SK-N-SH treated with all-trans-retinoic acid at 6 μM for 48 hours (cell line): Measurements from ENCODE around the gene ZNF85.
A peak's percentile ranks its signal among the peaks of the same experiment; 100 is the strongest.

ENCODE experiments used
- ATAC-seq: fragments of 200-7000 bp; cut with Tn5 transposase; 3 replicates; pipeline ENCODE4 v1.9.1; 2020; ENCODE audit warnings: mild to moderate bottlenecking, moderate library complexity
- ARNTL ChIP-seq: fragments of 450-650 bp; formaldehyde crosslinking; IDR thresholded peaks from 2 replicates; pipeline ENCODE4 v1.5.0; 2020; ENCODE audit warnings: low read depth, mild to moderate bottlenecking, moderate library complexity, borderline replicate concordance
- BACH2 ChIP-seq: fragments of 250-450 bp; sonication (Bioruptor Pico); IDR thresholded peaks from 2 replicates; pipeline ENCODE4 v1.9.0; 2021; ENCODE audit warnings: mild to moderate bottlenecking, borderline replicate concordance
- CREB5 ChIP-seq: fragments of 250-450 bp; sonication (Bioruptor Pico); IDR thresholded peaks from 2 replicates; pipeline ENCODE4 v1.5.1; 2020; ENCODE audit warnings: low read depth, mild to moderate bottlenecking, moderate library complexity
- CSDC2 ChIP-seq: fragments of 250-450 bp; sonication (Bioruptor Pico); IDR thresholded peaks from 2 replicates; pipeline ENCODE4 v1.5.0; 2020; ENCODE audit warnings: mild to moderate bottlenecking, moderate library complexity
- CSRNP3 ChIP-seq: fragments of 250-450 bp; sonication (Bioruptor Pico); IDR thresholded peaks from 2 replicates; pipeline ENCODE4 v1.5.1; 2021; ENCODE audit warnings: mild to moderate bottlenecking, moderate library complexity
- ESRRG ChIP-seq: fragments of 250-450 bp; sonication (Bioruptor Pico); IDR thresholded peaks from 2 replicates; pipeline ENCODE4 v1.6.1; 2021; ENCODE audit warnings: mild to moderate bottlenecking
- GLIS3 ChIP-seq: fragments of 250-450 bp; sonication (Bioruptor Pico); IDR thresholded peaks from 2 replicates; pipeline ENCODE4 v1.5.0; 2020; ENCODE audit warnings: mild to moderate bottlenecking, moderate library complexity
- ISL1 ChIP-seq: fragments of 250-450 bp; sonication (Bioruptor Pico); IDR thresholded peaks from 2 replicates; pipeline ENCODE4 v2.1.2; 2022; ENCODE audit warnings: mild to moderate bottlenecking, moderate library complexity
- OSR1 ChIP-seq: fragments of 250-450 bp; sonication (Bioruptor Pico); IDR thresholded peaks from 2 replicates; pipeline ENCODE4 v1.8.0; 2022; ENCODE audit warnings: moderate library complexity, mild to moderate bottlenecking, inconsistent platforms
- PPARA ChIP-seq: fragments of 250-450 bp; sonication (Bioruptor Pico); IDR thresholded peaks from 2 replicates; pipeline ENCODE4 v1.5.0; 2020; ENCODE audit warnings: mild to moderate bottlenecking, borderline replicate concordance
- RARB ChIP-seq: fragments of 250-450 bp; sonication (Bioruptor Pico); IDR thresholded peaks from 2 replicates; pipeline ENCODE4 v1.8.0; 2021; ENCODE audit warnings: mild to moderate bottlenecking, moderate library complexity
- SNAI2 ChIP-seq: fragments of 250-450 bp; sonication (Bioruptor Pico); IDR thresholded peaks from 2 replicates; pipeline ENCODE4 v1.5.0; 2020; ENCODE audit warnings: mild to moderate bottlenecking, moderate library complexity
- TCF4 ChIP-seq: fragments of 250-450 bp; sonication (Bioruptor Pico); IDR thresholded peaks from 2 replicates; pipeline ENCODE4 v1.8.0; 2021; ENCODE audit warnings: mild to moderate bottlenecking, moderate library complexity, borderline replicate concordance
- TOX ChIP-seq: fragments of 250-450 bp; sonication (Bioruptor Pico); IDR thresholded peaks from 2 replicates; pipeline ENCODE4 v1.8.0; 2021; ENCODE audit warnings: mild to moderate bottlenecking, moderate library complexity, borderline replicate concordance
- ZC3H10 ChIP-seq: fragments of 250-450 bp; sonication (Bioruptor Pico); IDR thresholded peaks from 2 replicates; pipeline ENCODE4 v1.5.1; 2021; ENCODE audit warnings: mild to moderate bottlenecking, moderate library complexity
- ZFP3 ChIP-seq: fragments of 250-450 bp; sonication (Bioruptor Pico); IDR thresholded peaks from 2 replicates; pipeline ENCODE4 v1.5.0; 2020; ENCODE audit warnings: mild to moderate bottlenecking, moderate library complexity
- ZFP30 ChIP-seq: fragments of 450-650 bp; formaldehyde crosslinking; IDR thresholded peaks from 2 replicates; pipeline ENCODE4 v1.5.0; 2022; ENCODE audit warnings: mild to moderate bottlenecking, moderate library complexity
- ZNF565 ChIP-seq: fragments of 450-650 bp; formaldehyde crosslinking; conservative IDR thresholded peaks from 2 replicates; pipeline ENCODE4 v1.5.0; 2020; ENCODE audit warnings: low read depth, mild to moderate bottlenecking, moderate library complexity
- TF ChIP-seq, protein P1 (sequence below): fragments of 250-450 bp; sonication (Bioruptor Pico); IDR thresholded peaks from 2 replicates; pipeline ENCODE4 v1.5.0; 2020; ENCODE audit warnings: mild to moderate bottlenecking, moderate library complexity
- TF ChIP-seq, protein P2 (sequence below): fragments of 250-450 bp; sonication (Bioruptor Pico); IDR thresholded peaks from 2 replicates; pipeline ENCODE4 v1.8.0; 2020; ENCODE audit warnings: mild to moderate bottlenecking, moderate library complexity, borderline replicate concordance
- TF ChIP-seq, protein P3 (sequence below): fragments of 250-450 bp; sonication (Bioruptor Pico); IDR thresholded peaks from 2 replicates; pipeline ENCODE4 v1.8.0; 2021; ENCODE audit warnings: low read depth, mild to moderate bottlenecking, moderate library complexity, borderline replicate concordance

Gene ZNF85

DNA sequence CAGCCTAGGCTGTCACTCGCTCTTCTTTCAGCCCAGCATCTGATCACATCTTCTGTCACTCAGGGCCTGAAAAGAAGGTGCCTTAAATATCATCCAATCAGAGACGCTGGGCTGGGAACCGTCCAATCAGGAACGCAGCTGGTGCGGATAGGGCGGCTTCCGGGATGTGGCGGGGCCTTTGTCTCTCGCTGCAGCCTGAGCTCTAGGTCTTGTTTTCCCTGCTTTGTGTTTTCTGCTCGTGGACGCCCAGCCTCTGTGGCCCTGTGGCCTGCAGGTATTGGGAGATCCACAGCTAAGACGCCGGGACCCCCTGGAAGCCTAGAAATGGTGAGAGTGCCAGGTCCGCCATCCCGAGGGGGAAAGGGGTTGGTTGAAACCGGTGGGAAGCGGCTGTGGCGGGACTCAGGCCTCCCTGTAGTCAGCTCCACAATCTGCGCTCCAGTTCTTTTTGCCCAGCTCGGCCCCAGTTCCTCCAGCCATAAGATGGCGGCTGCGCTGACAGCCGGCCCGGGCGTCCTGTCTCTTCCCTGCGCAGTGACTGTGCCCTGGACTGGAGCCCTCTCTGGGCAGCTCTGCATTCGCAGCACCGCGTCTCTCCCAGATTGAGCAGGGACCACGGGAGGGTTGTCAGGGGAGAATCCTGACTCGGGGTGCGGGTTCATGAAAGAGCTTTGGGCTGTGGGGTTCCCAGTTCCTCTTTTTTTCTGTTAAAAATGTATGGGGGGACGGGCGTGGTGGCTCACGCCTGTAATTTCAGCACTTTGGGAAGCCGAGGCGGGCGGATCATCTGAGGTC is at the start of gene ZNF85:
Gene ZNF85, plus strand, starts transcription at position 175 of the 795 bp plus-strand sequence. Its CDS starts 150 bp downstream, at position 325.
- ATAC-seq = peak; percentile 99
- TF ChIP-seq PPARA (CRISPR knock-in tag) = no peak
- no peak for TF ChIP-seq TCF4 (CRISPR knock-in tag)
- TF ChIP-seq ZC3H10 (CRISPR knock-in tag) = no peak

DNA sequence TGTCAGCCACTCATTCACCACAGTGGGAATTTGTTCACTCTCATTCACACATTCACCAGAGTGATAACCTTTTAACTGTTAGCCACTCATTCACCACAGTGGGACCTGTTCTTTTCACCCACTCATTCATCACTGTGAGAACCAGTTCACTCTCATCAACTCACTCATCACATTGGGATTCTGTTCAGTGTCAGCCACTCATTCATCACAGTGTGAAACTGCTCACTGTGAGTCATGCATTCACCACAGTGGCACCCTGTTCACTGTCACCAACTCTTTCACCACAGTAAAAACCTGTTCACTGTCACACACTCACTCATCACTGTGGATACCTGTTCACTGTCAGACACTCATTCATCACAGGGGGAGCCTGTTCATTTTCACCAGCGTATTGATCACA is 43.5 kb upstream of the ZNF85 start:
- no peak for ATAC-seq
- TF ChIP-seq ARNTL (CRISPR knock-in tag) = no peak
- TF ChIP-seq ESRRG = no peak
- TF ChIP-seq CSDC2 = no peak

DNA sequence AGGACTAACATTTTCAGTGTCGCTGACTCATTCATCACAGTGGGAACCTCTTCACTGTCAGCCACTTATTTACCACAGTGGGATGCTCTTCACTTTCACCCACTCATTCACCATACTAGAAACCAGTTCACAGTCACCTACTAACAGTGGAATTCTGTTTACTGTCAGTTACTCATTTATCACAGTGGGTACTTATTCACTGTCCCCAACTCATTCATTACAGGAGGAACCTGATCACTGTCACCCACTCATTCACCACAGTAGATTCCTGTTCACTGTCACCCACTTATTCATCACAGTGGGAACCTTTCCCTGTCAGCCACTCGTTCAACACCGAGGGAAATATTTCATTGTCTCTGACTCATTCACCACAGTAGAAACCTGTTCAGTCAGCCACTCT is 10.1 kb upstream of the ZNF85 start:
- TF ChIP-seq ESRRG (no peak), ZNF565 (no peak), ARNTL (CRISPR knock-in tag) (no peak), RARB (no peak), CSRNP3 (CRISPR knock-in tag) (no peak), OSR1 (CRISPR knock-in tag) (no peak), SNAI2 (no peak), CREB5 (CRISPR knock-in tag) (no peak), TCF4 (CRISPR knock-in tag) (no peak), BACH2 (CRISPR knock-in tag) (no peak), ZFP30 (CRISPR knock-in tag) (no peak), ISL1 (CRISPR knock-in tag) (no peak), ZFP3 (CRISPR knock-in tag) (no peak), GLIS3 (no peak), TOX (no peak)
- TF ChIP-seq, protein P1, sequence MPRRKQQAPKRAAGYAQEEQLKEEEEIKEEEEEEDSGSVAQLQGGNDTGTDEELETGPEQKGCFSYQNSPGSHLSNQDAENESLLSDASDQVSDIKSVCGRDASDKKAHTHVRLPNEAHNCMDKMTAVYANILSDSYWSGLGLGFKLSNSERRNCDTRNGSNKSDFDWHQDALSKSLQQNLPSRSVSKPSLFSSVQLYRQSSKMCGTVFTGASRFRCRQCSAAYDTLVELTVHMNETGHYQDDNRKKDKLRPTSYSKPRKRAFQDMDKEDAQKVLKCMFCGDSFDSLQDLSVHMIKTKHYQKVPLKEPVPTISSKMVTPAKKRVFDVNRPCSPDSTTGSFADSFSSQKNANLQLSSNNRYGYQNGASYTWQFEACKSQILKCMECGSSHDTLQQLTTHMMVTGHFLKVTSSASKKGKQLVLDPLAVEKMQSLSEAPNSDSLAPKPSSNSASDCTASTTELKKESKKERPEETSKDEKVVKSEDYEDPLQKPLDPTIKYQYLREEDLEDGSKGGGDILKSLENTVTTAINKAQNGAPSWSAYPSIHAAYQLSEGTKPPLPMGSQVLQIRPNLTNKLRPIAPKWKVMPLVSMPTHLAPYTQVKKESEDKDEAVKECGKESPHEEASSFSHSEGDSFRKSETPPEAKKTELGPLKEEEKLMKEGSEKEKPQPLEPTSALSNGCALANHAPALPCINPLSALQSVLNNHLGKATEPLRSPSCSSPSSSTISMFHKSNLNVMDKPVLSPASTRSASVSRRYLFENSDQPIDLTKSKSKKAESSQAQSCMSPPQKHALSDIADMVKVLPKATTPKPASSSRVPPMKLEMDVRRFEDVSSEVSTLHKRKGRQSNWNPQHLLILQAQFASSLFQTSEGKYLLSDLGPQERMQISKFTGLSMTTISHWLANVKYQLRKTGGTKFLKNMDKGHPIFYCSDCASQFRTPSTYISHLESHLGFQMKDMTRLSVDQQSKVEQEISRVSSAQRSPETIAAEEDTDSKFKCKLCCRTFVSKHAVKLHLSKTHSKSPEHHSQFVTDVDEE (CRISPR knock-in tag) = no peak
- TF ChIP-seq, protein P2, sequence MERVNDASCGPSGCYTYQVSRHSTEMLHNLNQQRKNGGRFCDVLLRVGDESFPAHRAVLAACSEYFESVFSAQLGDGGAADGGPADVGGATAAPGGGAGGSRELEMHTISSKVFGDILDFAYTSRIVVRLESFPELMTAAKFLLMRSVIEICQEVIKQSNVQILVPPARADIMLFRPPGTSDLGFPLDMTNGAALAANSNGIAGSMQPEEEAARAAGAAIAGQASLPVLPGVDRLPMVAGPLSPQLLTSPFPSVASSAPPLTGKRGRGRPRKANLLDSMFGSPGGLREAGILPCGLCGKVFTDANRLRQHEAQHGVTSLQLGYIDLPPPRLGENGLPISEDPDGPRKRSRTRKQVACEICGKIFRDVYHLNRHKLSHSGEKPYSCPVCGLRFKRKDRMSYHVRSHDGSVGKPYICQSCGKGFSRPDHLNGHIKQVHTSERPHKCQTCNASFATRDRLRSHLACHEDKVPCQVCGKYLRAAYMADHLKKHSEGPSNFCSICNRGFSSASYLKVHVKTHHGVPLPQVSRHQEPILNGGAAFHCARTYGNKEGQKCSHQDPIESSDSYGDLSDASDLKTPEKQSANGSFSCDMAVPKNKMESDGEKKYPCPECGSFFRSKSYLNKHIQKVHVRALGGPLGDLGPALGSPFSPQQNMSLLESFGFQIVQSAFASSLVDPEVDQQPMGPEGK (CRISPR knock-in tag) = no peak
- TF ChIP-seq, protein P3, sequence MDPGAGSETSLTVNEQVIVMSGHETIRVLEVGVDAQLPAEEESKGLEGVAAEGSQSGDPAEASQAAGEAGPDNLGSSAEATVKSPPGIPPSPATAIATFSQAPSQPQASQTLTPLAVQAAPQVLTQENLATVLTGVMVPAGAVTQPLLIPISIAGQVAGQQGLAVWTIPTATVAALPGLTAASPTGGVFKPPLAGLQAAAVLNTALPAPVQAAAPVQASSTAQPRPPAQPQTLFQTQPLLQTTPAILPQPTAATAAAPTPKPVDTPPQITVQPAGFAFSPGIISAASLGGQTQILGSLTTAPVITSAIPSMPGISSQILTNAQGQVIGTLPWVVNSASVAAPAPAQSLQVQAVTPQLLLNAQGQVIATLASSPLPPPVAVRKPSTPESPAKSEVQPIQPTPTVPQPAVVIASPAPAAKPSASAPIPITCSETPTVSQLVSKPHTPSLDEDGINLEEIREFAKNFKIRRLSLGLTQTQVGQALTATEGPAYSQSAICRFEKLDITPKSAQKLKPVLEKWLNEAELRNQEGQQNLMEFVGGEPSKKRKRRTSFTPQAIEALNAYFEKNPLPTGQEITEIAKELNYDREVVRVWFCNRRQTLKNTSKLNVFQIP (CRISPR knock-in tag) = no peak
- ATAC-seq = no peak
